Stimulated activated CD4-positive, alpha-beta T cell treated with anti-CD3 and anti-CD28 coated beads, Interleukin-1b, Interleukin-23, amount 100 ng/mL, for 4 hours (primary cell): ENCODE results near the gene PNPLA8.
"Not testable (repeated sequence)": the region's sequence is repeated elsewhere in the genome, so short reads cannot be mapped to it uniquely, and the experiment has no call there.

ENCODE experiments used
- DNase-seq, 2 donors: peaks; one replicate each; pipeline ENCODE4 v3.0.0-alpha.2; 2020; ENCODE audit warnings: low read depth in 2 of 2

PNPLA8 gene

GRCh38 chr7:108525985-108526767, at the start of gene PNPLA8:
Gene PNPLA8, minus strand, starts transcription at chr7:108526135. Its CDS starts 10,644 bp downstream, at chr7:108515491.
- peak; percentile 99 to 100 for DNase-seq

GRCh38 chr7:108575156-108575555, 49.2 kb upstream of the PNPLA8 start:
- no peak for DNase-seq

- DNase-seq: no peak
Observed at GRCh38 chr7:108572480-108572879, 46.5 kb upstream of the PNPLA8 start.

- DNase-seq: peak; percentile 10 to 15
Observed at GRCh38 chr7:108570146-108570755, 44.3 kb upstream of the PNPLA8 start.

- DNase-seq: peak; percentile 94 to 97
Observed at GRCh38 chr7:108569381-108570145, 43.6 kb upstream of the PNPLA8 start, which contains the start of the genes DNAJB9 and THAP5. Gene DNAJB9, plus strand, starts transcription at chr7:108569874. Its CDS starts 1,853 bp downstream, at chr7:108571727. Gene THAP5, minus strand, starts transcription at chr7:108569706. Its CDS starts 137 bp downstream, at chr7:108569569.

GRCh38 chr7:108568801-108569380, 43.0 kb upstream of the PNPLA8 start:
- peak in 1 of 2 donors; percentile 23 for DNase-seq

- no peak for DNase-seq
Observed at GRCh38 chr7:108565987-108566386, 40.1 kb upstream of the PNPLA8 start.

- no peak for DNase-seq
Observed at GRCh38 chr7:108561047-108561619, 35.2 kb upstream of the PNPLA8 start.

GRCh38 chr7:108559253-108559652, 33.3 kb upstream of the PNPLA8 start:
- no peak for DNase-seq

GRCh38 chr7:108557617-108558016, 31.7 kb upstream of the PNPLA8 start:
- DNase-seq: no peak

GRCh38 chr7:108557191-108557590, 31.3 kb upstream of the PNPLA8 start:
- DNase-seq: no peak

- not testable (repeated sequence) for DNase-seq
Observed at GRCh38 chr7:108556665-108557064, 30.7 kb upstream of the PNPLA8 start.

GRCh38 chr7:108548141-108548896, 22.4 kb upstream of the PNPLA8 start:
- DNase-seq: not testable (repeated sequence)

GRCh38 chr7:108541478-108541877, 15.5 kb upstream of the PNPLA8 start:
- no peak for DNase-seq

- DNase-seq: not testable (repeated sequence)
Observed at GRCh38 chr7:108538685-108539084, 12.8 kb upstream of the PNPLA8 start.

GRCh38 chr7:108538236-108538635, 12.3 kb upstream of the PNPLA8 start:
- not testable (repeated sequence) for DNase-seq

- DNase-seq: no peak
Observed at GRCh38 chr7:108537229-108537628, 11.3 kb upstream of the PNPLA8 start.

- no peak for DNase-seq
Observed at GRCh38 chr7:108535744-108536143, 9.8 kb upstream of the PNPLA8 start.

- DNase-seq: no peak
Observed at GRCh38 chr7:108535257-108535656, 9.3 kb upstream of the PNPLA8 start.

- DNase-seq: no peak
Observed at GRCh38 chr7:108533712-108534111, 7.8 kb upstream of the PNPLA8 start.

- DNase-seq: no peak
Observed at GRCh38 chr7:108529341-108529740, 3.4 kb upstream of the PNPLA8 start.
